ENCODE data around the gene XPO6.

Gene XPO6

GRCh38 chr16:28110074-28110473 is 101.7 kb downstream of the XPO6 start:
- Histone ChIP-seq H3K36me3 (ENCODE audit: control insufficient read depth, insufficient read depth, low read length) (peaks cover 100% of the 10 kb centered on the region), H3K4me3 (ENCODE audit: low read depth, low read length) (no peak overlapping the region), H3K4me1 (ENCODE audit: control insufficient read depth, insufficient read depth, low read length) (no peaks in the 10 kb centered on the region), H3K27ac (ENCODE audit: low read depth, low read length) (no peak overlapping the region), H3K9ac (ENCODE audit: low read depth, low read length) (no peak overlapping the region), H3K9me3 (ENCODE audit: control insufficient read depth, insufficient read depth, low read length) (no peaks in the 10 kb centered on the region), H3K27me3 (ENCODE audit: control insufficient read depth, insufficient read depth, low read length) (no peaks in the 10 kb centered on the region)

GRCh38 chr16:28108590-28109247 is 103.0 kb downstream of the XPO6 start:
- Histone ChIP-seq H3K9ac (ENCODE audit: low read depth, low read length) (no peak overlapping the region), H3K9me3 (ENCODE audit: control insufficient read depth, insufficient read depth, low read length) (no peaks in the 10 kb centered on the region), H3K4me1 (ENCODE audit: control insufficient read depth, insufficient read depth, low read length) (no peaks in the 10 kb centered on the region), H3K4me3 (ENCODE audit: low read depth, low read length) (no peak overlapping the region), H3K27me3 (ENCODE audit: control insufficient read depth, insufficient read depth, low read length) (no peaks in the 10 kb centered on the region), H3K36me3 (ENCODE audit: control insufficient read depth, insufficient read depth, low read length) (peaks cover 100% of the 10 kb centered on the region), H3K27ac (ENCODE audit: low read depth, low read length) (no peak overlapping the region)

- H3K27me3 ChIP-seq (ENCODE audit: control insufficient read depth, insufficient read depth, low read length) = no peaks in the 10 kb centered on the region
- H3K9ac ChIP-seq (ENCODE audit: low read depth, low read length) = no peak overlapping the region
- peaks cover 100% of the 10 kb centered on the region for H3K36me3 ChIP-seq (ENCODE audit: control insufficient read depth, insufficient read depth, low read length)
- no peak overlapping the region for H3K4me3 ChIP-seq (ENCODE audit: low read depth, low read length)
- H3K27ac ChIP-seq (ENCODE audit: low read depth, low read length) = no peak overlapping the region
- no peaks in the 10 kb centered on the region for H3K9me3 ChIP-seq (ENCODE audit: control insufficient read depth, insufficient read depth, low read length)
- no peaks in the 10 kb centered on the region for H3K4me1 ChIP-seq (ENCODE audit: control insufficient read depth, insufficient read depth, low read length)
Observed at GRCh38 chr16:28107232-28107631, 104.5 kb downstream of the XPO6 start.

GRCh38 chr16:28106467-28107215 is 105.1 kb downstream of the XPO6 start:
- Histone ChIP-seq H3K36me3 (ENCODE audit: control insufficient read depth, insufficient read depth, low read length) (peaks cover 100% of the 10 kb centered on the region), H3K27me3 (ENCODE audit: control insufficient read depth, insufficient read depth, low read length) (no peaks in the 10 kb centered on the region), H3K4me3 (ENCODE audit: low read depth, low read length) (no peak overlapping the region), H3K9ac (ENCODE audit: low read depth, low read length) (no peak overlapping the region), H3K4me1 (ENCODE audit: control insufficient read depth, insufficient read depth, low read length) (no peaks in the 10 kb centered on the region), H3K9me3 (ENCODE audit: control insufficient read depth, insufficient read depth, low read length) (no peaks in the 10 kb centered on the region), H3K27ac (ENCODE audit: low read depth, low read length) (no peak overlapping the region)

GRCh38 chr16:28105954-28106353 is 105.8 kb downstream of the XPO6 start:
- Histone ChIP-seq H3K27ac (ENCODE audit: low read depth, low read length) (no peak overlapping the region), H3K27me3 (ENCODE audit: control insufficient read depth, insufficient read depth, low read length) (no peaks in the 10 kb centered on the region), H3K4me1 (ENCODE audit: control insufficient read depth, insufficient read depth, low read length) (no peaks in the 10 kb centered on the region), H3K9ac (ENCODE audit: low read depth, low read length) (no peak overlapping the region), H3K36me3 (ENCODE audit: control insufficient read depth, insufficient read depth, low read length) (peaks cover 100% of the 10 kb centered on the region), H3K4me3 (ENCODE audit: low read depth, low read length) (no peak overlapping the region), H3K9me3 (ENCODE audit: control insufficient read depth, insufficient read depth, low read length) (no peaks in the 10 kb centered on the region)

GRCh38 chr16:28105297-28105696 is 106.5 kb downstream of the XPO6 start:
- Histone ChIP-seq H3K4me1 (ENCODE audit: control insufficient read depth, insufficient read depth, low read length) (no peaks in the 10 kb centered on the region), H3K27ac (ENCODE audit: low read depth, low read length) (no peak overlapping the region), H3K36me3 (ENCODE audit: control insufficient read depth, insufficient read depth, low read length) (peaks cover 100% of the 10 kb centered on the region)

GRCh38 chr16:28104404-28104803 is 107.4 kb downstream of the XPO6 start:
- Histone ChIP-seq H3K9me3 (ENCODE audit: control insufficient read depth, insufficient read depth, low read length) (no peaks in the 10 kb centered on the region), H3K4me3 (ENCODE audit: low read depth, low read length) (no peak overlapping the region), H3K4me1 (ENCODE audit: control insufficient read depth, insufficient read depth, low read length) (no peaks in the 10 kb centered on the region), H3K27me3 (ENCODE audit: control insufficient read depth, insufficient read depth, low read length) (no peaks in the 10 kb centered on the region), H3K9ac (ENCODE audit: low read depth, low read length) (no peak overlapping the region), H3K27ac (ENCODE audit: low read depth, low read length) (no peak overlapping the region), H3K36me3 (ENCODE audit: control insufficient read depth, insufficient read depth, low read length) (peaks cover 99% of the 10 kb centered on the region)

More at GRCh38 chr16:28105297-28105696, 106.5 kb downstream of the XPO6 start:
- no peak overlapping the region for H3K9ac ChIP-seq (ENCODE audit: low read depth, low read length)
- no peaks in the 10 kb centered on the region for H3K27me3 ChIP-seq (ENCODE audit: control insufficient read depth, insufficient read depth, low read length)
- H3K4me3 ChIP-seq (ENCODE audit: low read depth, low read length) = no peak overlapping the region
- no peaks in the 10 kb centered on the region for H3K9me3 ChIP-seq (ENCODE audit: control insufficient read depth, insufficient read depth, low read length)

- Histone ChIP-seq H3K4me1 (ENCODE audit: control insufficient read depth, insufficient read depth, low read length) (no peaks in the 10 kb centered on the region), H3K9me3 (ENCODE audit: control insufficient read depth, insufficient read depth, low read length) (no peaks in the 10 kb centered on the region), H3K27ac (ENCODE audit: low read depth, low read length) (no peak overlapping the region), H3K36me3 (ENCODE audit: control insufficient read depth, insufficient read depth, low read length) (peaks cover 99% of the 10 kb centered on the region), H3K4me3 (ENCODE audit: low read depth, low read length) (no peak overlapping the region), H3K9ac (ENCODE audit: low read depth, low read length) (no peak overlapping the region), H3K27me3 (ENCODE audit: control insufficient read depth, insufficient read depth, low read length) (no peaks in the 10 kb centered on the region)
Observed at GRCh38 chr16:28103516-28104170, 108.1 kb downstream of the XPO6 start.

- H3K27ac ChIP-seq (ENCODE audit: low read depth, low read length) = no peak overlapping the region
- H3K9ac ChIP-seq (ENCODE audit: low read depth, low read length) = no peak overlapping the region
- H3K36me3 ChIP-seq (ENCODE audit: control insufficient read depth, insufficient read depth, low read length) = peaks cover 97% of the 10 kb centered on the region
- H3K27me3 ChIP-seq (ENCODE audit: control insufficient read depth, insufficient read depth, low read length) = no peaks in the 10 kb centered on the region
- H3K4me3 ChIP-seq (ENCODE audit: low read depth, low read length) = no peak overlapping the region
- no peaks in the 10 kb centered on the region for H3K9me3 ChIP-seq (ENCODE audit: control insufficient read depth, insufficient read depth, low read length)
- no peaks in the 10 kb centered on the region for H3K4me1 ChIP-seq (ENCODE audit: control insufficient read depth, insufficient read depth, low read length)
Observed at GRCh38 chr16:28101533-28101890, 110.3 kb downstream of the XPO6 start.

- H3K9me3 ChIP-seq (ENCODE audit: control insufficient read depth, insufficient read depth, low read length) = no peaks in the 10 kb centered on the region
- H3K4me3 ChIP-seq (ENCODE audit: low read depth, low read length) = no peak overlapping the region
- no peak overlapping the region for H3K27ac ChIP-seq (ENCODE audit: low read depth, low read length)
- H3K4me1 ChIP-seq (ENCODE audit: control insufficient read depth, insufficient read depth, low read length) = no peaks in the 10 kb centered on the region
- no peaks in the 10 kb centered on the region for H3K27me3 ChIP-seq (ENCODE audit: control insufficient read depth, insufficient read depth, low read length)
- peaks cover 92% of the 10 kb centered on the region for H3K36me3 ChIP-seq (ENCODE audit: control insufficient read depth, insufficient read depth, low read length)
- no peak overlapping the region for H3K9ac ChIP-seq (ENCODE audit: low read depth, low read length)
Observed at GRCh38 chr16:28100810-28101532, 110.8 kb downstream of the XPO6 start.
